ENCODE measurements around the gene CHGA. TPM values are rescaled to one million over a fixed set of nuclear protein-coding genes. Genes with fewer than 3 reads are reported as not detected.

CHGA gene
- total RNA-seq, 1 experiment from 2014 or later, result 8.5 TPM

GRCh38 chr14:92887157-92887556, 35.8 kb upstream of the CHGA start:
- POLR2A ChIA-PET, result no interaction called here
- CTCF ChIA-PET, result no interaction called here
- Mint-ChIP-seq H3K27ac (no peak overlapping the region), H3K27me3 (ENCODE audit: low read depth) (peaks cover 22% of the 10 kb centered on the region), H3K36me3 (no peaks in the 10 kb centered on the region), H3K4me1 (no peaks in the 10 kb centered on the region), H3K9me3 (peaks cover 25% of the 10 kb centered on the region), H3K4me3 (no peak overlapping the region)
- DNase-seq (ENCODE audit: low spot score) (no peak), ATAC-seq (no peak)
- TF ChIP-seq, protein P1, sequence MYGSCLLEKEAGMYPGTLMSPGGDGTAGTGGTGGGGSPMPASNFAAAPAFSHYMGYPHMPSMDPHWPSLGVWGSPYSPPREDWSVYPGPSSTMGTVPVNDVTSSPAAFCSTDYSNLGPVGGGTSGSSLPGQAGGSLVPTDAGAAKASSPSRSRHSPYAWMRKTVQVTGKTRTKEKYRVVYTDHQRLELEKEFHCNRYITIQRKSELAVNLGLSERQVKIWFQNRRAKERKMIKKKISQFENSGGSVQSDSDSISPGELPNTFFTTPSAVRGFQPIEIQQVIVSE (CRISPR knock-in tag; IDR thresholded peaks at IDR 0.05; ENCODE audit: borderline replicate concordance), result no peak
- TF ChIP-seq ZNF416 (CRISPR knock-in tag; IDR thresholded peaks at IDR 0.05) (no peak), TCF7 (CRISPR knock-in tag; IDR thresholded peaks at IDR 0.05; ENCODE audit: low read depth) (no peak), FOXK1 (CRISPR knock-in tag; IDR thresholded peaks at IDR 0.05) (no peak), E2F1 (CRISPR knock-in tag; IDR thresholded peaks at IDR 0.05) (no peak), IRF2 (CRISPR knock-in tag; IDR thresholded peaks at IDR 0.05; ENCODE audit: borderline replicate concordance, low read depth) (no peak), MLX (CRISPR knock-in tag; IDR thresholded peaks at IDR 0.05) (no peak), NR1H2 (CRISPR knock-in tag; IDR thresholded peaks at IDR 0.05) (no peak), ZNF671 (CRISPR knock-in tag; IDR thresholded peaks at IDR 0.05) (no peak), CBFB (CRISPR knock-in tag; IDR thresholded peaks at IDR 0.05; ENCODE audit: low read depth) (no peak)
- TF ChIP-seq, protein P2, sequence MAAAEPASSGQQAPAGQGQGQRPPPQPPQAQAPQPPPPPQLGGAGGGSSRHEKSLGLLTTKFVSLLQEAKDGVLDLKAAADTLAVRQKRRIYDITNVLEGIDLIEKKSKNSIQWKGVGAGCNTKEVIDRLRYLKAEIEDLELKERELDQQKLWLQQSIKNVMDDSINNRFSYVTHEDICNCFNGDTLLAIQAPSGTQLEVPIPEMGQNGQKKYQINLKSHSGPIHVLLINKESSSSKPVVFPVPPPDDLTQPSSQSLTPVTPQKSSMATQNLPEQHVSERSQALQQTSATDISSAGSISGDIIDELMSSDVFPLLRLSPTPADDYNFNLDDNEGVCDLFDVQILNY (CRISPR knock-in tag; IDR thresholded peaks at IDR 0.05), result no peak

GRCh38 chr14:92888896-92889295, 34.1 kb upstream of the CHGA start:
- no peak for DNase-seq (ENCODE audit: low spot score)
- Mint-ChIP-seq H3K36me3 (peaks cover 2% of the 10 kb centered on the region; the same call in 1 of the 2 replicates), H3K27ac (no peak overlapping the region), H3K27me3 (ENCODE audit: low read depth) (peaks cover 28% of the 10 kb centered on the region), H3K9me3 (peaks cover 39% of the 10 kb centered on the region), H3K4me1 (no peaks in the 10 kb centered on the region), H3K4me3 (no peak overlapping the region)
- POLR2A ChIA-PET, result no interaction called here
- ATAC-seq, result no peak
- CTCF ChIA-PET, result no interaction called here
- TF ChIP-seq NR1H2 (CRISPR knock-in tag; IDR thresholded peaks at IDR 0.05) (no peak), ERG (CRISPR knock-in tag; IDR thresholded peaks at IDR 0.05) (no peak), NR3C1 (CRISPR knock-in tag; conservative IDR thresholded peaks at IDR 0.05; ENCODE audit: low read depth) (no peak), JUN (CRISPR knock-in tag; IDR thresholded peaks at IDR 0.05) (no peak), ZNF232 (CRISPR knock-in tag; IDR thresholded peaks at IDR 0.05) (no peak), ZNF138 (CRISPR knock-in tag; conservative IDR thresholded peaks at IDR 0.05) (no peak), ZNF532 (CRISPR knock-in tag; IDR thresholded peaks at IDR 0.05; ENCODE audit: borderline replicate concordance) (no peak), JAZF1 (CRISPR knock-in tag; IDR thresholded peaks at IDR 0.05) (no peak), ATF6 (CRISPR knock-in tag; IDR thresholded peaks at IDR 0.05) (no peak), CREM (CRISPR knock-in tag; IDR thresholded peaks at IDR 0.05) (no peak), ZNF423 (CRISPR knock-in tag; IDR thresholded peaks at IDR 0.05) (no peak), GABPB1 (CRISPR knock-in tag; IDR thresholded peaks at IDR 0.05) (no peak)
- TF ChIP-seq, protein P1 (CRISPR knock-in tag; IDR thresholded peaks at IDR 0.05; ENCODE audit: borderline replicate concordance), result no peak
- TF ChIP-seq, protein P3, sequence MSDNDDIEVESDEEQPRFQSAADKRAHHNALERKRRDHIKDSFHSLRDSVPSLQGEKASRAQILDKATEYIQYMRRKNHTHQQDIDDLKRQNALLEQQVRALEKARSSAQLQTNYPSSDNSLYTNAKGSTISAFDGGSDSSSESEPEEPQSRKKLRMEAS (CRISPR knock-in tag; IDR thresholded peaks at IDR 0.05), result no peak
